ENCODE measurements around the gene UNG. TPM values are rescaled to one million over a fixed set of nuclear protein-coding genes. Genes with fewer than 3 reads are reported as not detected.

UNG gene
- total RNA-seq, 3 donors from 2014 or later, result 23.2 to 28.7 (median 23.9) TPM

GRCh38 chr12:109074866-109075265 is 22.5 kb upstream of the UNG start:
- Histone ChIP-seq H3K36me3 (no peaks in the 10 kb centered on the region), H3K4me3 (no peak overlapping the region), H3K4me1 (no peaks in the 10 kb centered on the region), H3K27ac (no peak overlapping the region), H3K27me3 (no peaks in the 10 kb centered on the region), H3K9me3 (no peaks in the 10 kb centered on the region)
- TF ChIP-seq CTCF (IDR thresholded peaks at IDR 0.05) (no peak), POLR2A (IDR thresholded peaks at IDR 0.05) (no peak)
- DNase-seq (ENCODE audit: low spot score in 2 of 2), result no peak
- intact Hi-C loops (cut with DNase I; ENCODE audit: low total_unique reads), result no loop called here

- Histone ChIP-seq H3K4me3 (no peak overlapping the region), H3K9me3 (no peaks in the 10 kb centered on the region), H3K27me3 (no peaks in the 10 kb centered on the region), H3K36me3 (no peaks in the 10 kb centered on the region), H3K27ac (no peak overlapping the region), H3K4me1 (no peaks in the 10 kb centered on the region)
- TF ChIP-seq POLR2AphosphoS5 (IDR thresholded peaks at IDR 0.05) (no peak), CTCF (IDR thresholded peaks at IDR 0.05) (no peak), POLR2A (IDR thresholded peaks at IDR 0.05) (no peak)
- intact Hi-C loops (cut with DNase I; ENCODE audit: low total_unique reads), result no loop called here
- no peak for DNase-seq (ENCODE audit: low spot score in 2 of 2)
These were observed 14.6 kb upstream of the UNG start for GRCh38 chr12:109082751-109083150.

GRCh38 chr12:109084425-109084824 is 13.0 kb upstream of the UNG start:
- Histone ChIP-seq H3K36me3 (no peaks in the 10 kb centered on the region), H3K27me3 (no peaks in the 10 kb centered on the region), H3K4me1 (no peaks in the 10 kb centered on the region), H3K27ac (no peak overlapping the region), H3K9me3 (no peaks in the 10 kb centered on the region), H3K4me3 (no peak overlapping the region)
- intact Hi-C loops (cut with DNase I; ENCODE audit: low total_unique reads), result no loop called here
- DNase-seq (ENCODE audit: low spot score in 2 of 2), result no peak
- TF ChIP-seq POLR2AphosphoS5 (IDR thresholded peaks at IDR 0.05) (no peak), POLR2A (IDR thresholded peaks at IDR 0.05) (no peak), CTCF (IDR thresholded peaks at IDR 0.05) (no peak)

- no peaks in the 10 kb centered on the region for H3K4me1 ChIP-seq
- intact Hi-C loops (cut with DNase I; ENCODE audit: low total_unique reads), result no loop called here
- TF ChIP-seq POLR2AphosphoS5 (IDR thresholded peaks at IDR 0.05) (no peak), POLR2A (IDR thresholded peaks at IDR 0.05) (no peak), CTCF (IDR thresholded peaks at IDR 0.05) (no peak)
- no peak overlapping the region for H3K4me3 ChIP-seq
- H3K9me3 ChIP-seq, result no peaks in the 10 kb centered on the region
- no peak overlapping the region for H3K27ac ChIP-seq
- no peaks in the 10 kb centered on the region for H3K27me3 ChIP-seq
- no peaks in the 10 kb centered on the region for H3K36me3 ChIP-seq
- no peak for DNase-seq (ENCODE audit: low spot score in 2 of 2)
These were observed 11.8 kb upstream of the UNG start for GRCh38 chr12:109085590-109085989.

GRCh38 chr12:109087250-109087649 is 10.1 kb upstream of the UNG start:
- Histone ChIP-seq H3K27ac (no peak overlapping the region), H3K4me3 (no peak overlapping the region), H3K27me3 (no peaks in the 10 kb centered on the region), H3K9me3 (no peaks in the 10 kb centered on the region), H3K4me1 (peaks cover 0 to 7% of the 10 kb centered on the region in 2 donors), H3K36me3 (no peaks in the 10 kb centered on the region)
- TF ChIP-seq POLR2AphosphoS5 (IDR thresholded peaks at IDR 0.05) (no peak), POLR2A (IDR thresholded peaks at IDR 0.05) (no peak), CTCF (IDR thresholded peaks at IDR 0.05) (no peak)
- DNase-seq (ENCODE audit: low spot score in 2 of 2), result no peak
- intact Hi-C loops (cut with DNase I; ENCODE audit: low total_unique reads), result no loop called here

All from breast epithelium (tissue), 4 donors.